PC-3 (cell line): ENCODE data around the gene KIAA1328. TPM values are rescaled to one million over a fixed set of nuclear protein-coding genes. Genes with fewer than 3 reads are reported as not detected.

ENCODE experiments used
- ATAC-seq: fragments of 200-7000 bp; cut with Tn5 transposase; 2 replicates; pipeline ENCODE4 v1.9.1; 2020; ENCODE audit warnings: mild to moderate bottlenecking, moderate library complexity
- BruUV-seq: library from RNA; stranded (reverse); fragments of 400-500 nt; replicated peaks from 2 replicates; lab custom pipeline; 2021; lab: Mats Ljungman, UMichigan
- CTCF ChIA-PET: fragments of 300-600 bp; sonication (Branson Sonifier 250); formaldehyde crosslinking; loops from one replicate; lab custom pipeline; 2022; ENCODE audit warnings: antibody characterized with exemption; lab: Charles Lee
- POLR2A ChIA-PET: fragments of 300-600 bp; sonication (Branson Sonifier 250); formaldehyde crosslinking; loops from one replicate; lab custom pipeline; 2022; ENCODE audit warnings: antibody characterized with exemption; ENCODE audit not compliant: unreplicated experiment; lab: Charles Lee
- DNase-seq: peaks from one replicate; pipeline ENCODE4 v3.0.0-alpha.2; 2015
- H2AFZ ChIP-seq: fragments of 300-600 bp; sonication (generic); 2 replicates; pipeline ENCODE4 v1.6.0; 2016; ENCODE audit warnings: antibody characterized with exemption, low read length
- H3F3A ChIP-seq: fragments of 300-600 bp; sonication (generic); one replicate; pipeline ENCODE4 v1.6.0; 2017; ENCODE audit warnings: antibody characterized with exemption, low read length, control low read depth, mild to moderate bottlenecking; ENCODE audit not compliant: unreplicated experiment
- H3K27ac ChIP-seq: fragments of 300-600 bp; sonication (generic); 2 replicates; pipeline ENCODE4 v1.5.1; 2016; ENCODE audit warnings: mild to moderate bottlenecking, low read length
- H3K27me3 ChIP-seq: fragments of 300-600 bp; sonication (generic); 2 replicates; pipeline ENCODE4 v1.6.1; 2016; ENCODE audit warnings: low read length, mixed read lengths
- H3K36me3 ChIP-seq: fragments of 300-600 bp; sonication (generic); 2 replicates; pipeline ENCODE4 v1.6.1; 2016; ENCODE audit warnings: low read depth, mixed run types, low read length, mixed read lengths
- H3K4me1 ChIP-seq: fragments of 300-600 bp; sonication (generic); 2 replicates; pipeline ENCODE4 v1.5.1; 2016; ENCODE audit warnings: low read length; ENCODE audit not compliant: insufficient read depth
- H3K4me2 ChIP-seq: fragments of 300-600 bp; sonication (generic); 2 replicates; pipeline ENCODE4 v1.6.0; 2016; ENCODE audit warnings: low read length
- H3K4me3 ChIP-seq: fragments of 300-600 bp; sonication (generic); 2 replicates; pipeline ENCODE4 v1.5.1; 2016; ENCODE audit warnings: mild to moderate bottlenecking, low read length, mixed read lengths
- H3K79me2 ChIP-seq: fragments of 300-600 bp; sonication (generic); 2 replicates; pipeline ENCODE4 v1.6.1; 2017; ENCODE audit warnings: low read length, mixed read lengths
- H3K9ac ChIP-seq: fragments of 300-600 bp; sonication (generic); 2 replicates; pipeline ENCODE4 v1.6.0; 2016; ENCODE audit warnings: mild to moderate bottlenecking, low read length
- H3K9me2 ChIP-seq: fragments of 300-600 bp; sonication (generic); replicated peaks from 2 replicates; pipeline ENCODE4 v1.6.1; 2016; ENCODE audit warnings: mixed run types, low read length, mixed read lengths
- H3K9me3 ChIP-seq: fragments of 300-600 bp; sonication (generic); 2 replicates; pipeline ENCODE4 v1.6.1; 2016; ENCODE audit warnings: low read length, mixed read lengths
- H4K20me1 ChIP-seq: fragments of 300-600 bp; sonication (generic); 2 replicates; pipeline ENCODE4 v1.6.1; 2016; ENCODE audit warnings: low read length, mixed read lengths
- CTCF ChIP-seq: fragments of 300-600 bp; sonication (generic); conservative IDR thresholded peaks from 2 replicates; pipeline ENCODE4 v1.5.1; 2017; ENCODE audit warnings: antibody characterized with exemption, low read depth, mild to moderate bottlenecking, low read length
- EZH2 ChIP-seq: fragments of 300-600 bp; sonication (generic); IDR thresholded peaks from one replicate; pipeline ENCODE4 v1.6.1; 2017; ENCODE audit warnings: antibody characterized with exemption, mild to moderate bottlenecking, low read length; ENCODE audit not compliant: unreplicated experiment
- EZH2phosphoT487 ChIP-seq: fragments of 300-600 bp; sonication (generic); IDR thresholded peaks from 2 replicates; pipeline ENCODE4 v1.6.1; 2018; ENCODE audit warnings: mild to moderate bottlenecking, antibody characterized with exemption, low read length, borderline replicate concordance
- intact Hi-C: fragments of 100-400 bp; cut with micrococcal nuclease; formaldehyde crosslinking; loops from 2 replicates; pipeline ENCODE4 v1.9.0; 2023
- total RNA-seq: library from RNA; depleted of rRNA; stranded (reverse); fragments of >200 nt; gene quantifications from 2 replicates; pipeline ENCODE4 v1.2.3, GENCODE V29; 2014

KIAA1328 gene
- total RNA-seq, 1 experiment from 2014 or later: 4.4 TPM

- H3K27ac ChIP-seq: peak overlapping the region; percentile 44; the same call in 1 of the 2 replicates
- H2AFZ ChIP-seq: peak overlapping the region; percentile 90
- no peak for ATAC-seq
Observed at GRCh38 chr18:36830158-36830495, 1.2 kb downstream of the KIAA1328 start.

GRCh38 chr18:36831139-36831538 lies 2.2 kb downstream of the KIAA1328 start:
- peaks cover 26% of the 10 kb centered on the region for H3K79me2 ChIP-seq
- no peak for ATAC-seq
- no peaks in the 10 kb centered on the region for H3K9me3 ChIP-seq
- CTCF ChIA-PET: no interaction called here
- no peaks in the 10 kb centered on the region for H3K9me2 ChIP-seq
- no peak overlapping the region for H2AFZ ChIP-seq
- peaks cover 14% of the 10 kb centered on the region; the same call in 1 of the 2 replicates for H3K4me1 ChIP-seq
- H3K4me2 ChIP-seq: peak overlapping the region; percentile 90
- no peaks in the 10 kb centered on the region for H3F3A ChIP-seq
- H3K4me3 ChIP-seq: no peak overlapping the region
- peak overlapping the region; percentile 7; the same call in 1 of the 2 replicates for H3K27ac ChIP-seq
- POLR2A ChIA-PET: no interaction called here
- H3K27me3 ChIP-seq: no peaks in the 10 kb centered on the region
- no peaks in the 10 kb centered on the region for H3K36me3 ChIP-seq
- BruUV-seq: no TSS peak
- intact Hi-C loops: loop anchor here (10.0 kb wide), 1 partner anchor 54 kb away; no protein-coding TSS in a partner anchor
- TF ChIP-seq CTCF: no peak
- TF ChIP-seq EZH2: no peak
- no peak for TF ChIP-seq EZH2phosphoT487
- no peaks in the 10 kb centered on the region for H4K20me1 ChIP-seq
- no peak overlapping the region for H3K9ac ChIP-seq
- DNase-seq: peak; percentile 39

More at GRCh38 chr18:36830158-36830495, 1.2 kb downstream of the KIAA1328 start:
- Histone ChIP-seq H3K4me1 (peaks cover 14% of the 10 kb centered on the region; the same call in 1 of the 2 replicates), H3K79me2 (peaks cover 26% of the 10 kb centered on the region), H3K9ac (0 out of 2 replicates have a peak overlapping the region, but pooled peaks have one; percentile 77), H3K27me3 (no peaks in the 10 kb centered on the region), H3K4me2 (peak overlapping the region; percentile 90), H3K9me3 (no peaks in the 10 kb centered on the region), H3K36me3 (no peaks in the 10 kb centered on the region), H4K20me1 (no peaks in the 10 kb centered on the region), H3K4me3 (peak overlapping the region; percentile 84), H3K9me2 (no peaks in the 10 kb centered on the region), H3F3A (no peaks in the 10 kb centered on the region)
- CTCF ChIA-PET: no interaction called here
- TF ChIP-seq CTCF: no peak
- no peak for TF ChIP-seq EZH2phosphoT487
- TF ChIP-seq EZH2: no peak
- BruUV-seq: no TSS peak
- intact Hi-C loops: loop anchor here (10.0 kb wide), 1 partner anchor 55 kb away; no protein-coding TSS in a partner anchor
- DNase-seq: no peak
- POLR2A ChIA-PET: no interaction called here

GRCh38 chr18:36833120-36833519 lies 4.2 kb downstream of the KIAA1328 start:
- peaks cover 15% of the 10 kb centered on the region for H3K79me2 ChIP-seq
- H3K36me3 ChIP-seq: no peaks in the 10 kb centered on the region
- intact Hi-C loops: loop anchor here (10.0 kb wide), 1 partner anchor 52 kb away; no protein-coding TSS in a partner anchor
- H4K20me1 ChIP-seq: no peaks in the 10 kb centered on the region
- H3K4me3 ChIP-seq: no peak overlapping the region
- no peaks in the 10 kb centered on the region for H3K9me3 ChIP-seq
- peaks cover 14% of the 10 kb centered on the region; the same call in 1 of the 2 replicates for H3K4me1 ChIP-seq
- H3F3A ChIP-seq: no peaks in the 10 kb centered on the region
- no TSS peak for BruUV-seq
- H3K9me2 ChIP-seq: no peaks in the 10 kb centered on the region
- H3K9ac ChIP-seq: no peak overlapping the region
- H2AFZ ChIP-seq: no peak overlapping the region
- no peak overlapping the region for H3K4me2 ChIP-seq
- no peak overlapping the region for H3K27ac ChIP-seq
- ATAC-seq (no peak), DNase-seq (no peak)
- TF ChIP-seq CTCF: no peak
- no peak for TF ChIP-seq EZH2phosphoT487
- TF ChIP-seq EZH2: no peak
- ChIA-PET CTCF (no interaction called here), POLR2A (no interaction called here)
- H3K27me3 ChIP-seq: no peaks in the 10 kb centered on the region
